Choroid plexus epithelial cell (primary cell): ENCODE data around the gene TNFAIP2.
A peak's percentile ranks its signal among the peaks of the same experiment; 100 is the strongest.

Source experiments
- DNase-seq: peaks from one replicate; pipeline ENCODE4 v3.0.0-alpha.2; 2010; ENCODE audit warnings: low read depth
- H3K4me3 ChIP-seq: 2 replicates; pipeline ENCODE4 v1.5.1; 2011; ENCODE audit warnings: low read depth, mild to moderate bottlenecking, control low read depth, low read length, moderate library complexity
- TF ChIP-seq, protein P1 (sequence below): conservative IDR thresholded peaks from 2 replicates; pipeline ENCODE4 v1.5.1; 2011; ENCODE audit warnings: low read depth, mild to moderate bottlenecking, control low read depth, inconsistent platforms, low read length, moderate library complexity

Gene TNFAIP2

DNA sequence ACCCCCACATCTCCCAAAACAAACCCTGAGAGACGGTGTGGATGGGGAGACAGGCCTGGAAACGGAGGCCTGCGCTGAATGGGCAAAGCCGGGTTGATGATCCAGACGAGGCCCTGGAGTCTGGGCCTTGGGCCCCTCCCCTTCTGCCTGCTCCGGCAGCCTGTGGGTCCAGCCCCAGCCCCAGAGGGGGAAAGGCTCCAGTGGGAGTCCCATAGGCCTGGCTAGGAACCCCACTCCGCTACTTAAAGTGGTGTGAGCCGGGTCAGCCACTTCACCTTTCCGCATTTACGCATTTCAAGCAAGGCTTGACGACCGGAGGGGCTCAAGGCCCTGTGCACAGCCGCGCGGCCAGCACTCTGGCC lies 695 bp upstream of the TNFAIP2 start:
- no peak overlapping the region for H3K4me3 ChIP-seq
- DNase-seq: no peak

DNA sequence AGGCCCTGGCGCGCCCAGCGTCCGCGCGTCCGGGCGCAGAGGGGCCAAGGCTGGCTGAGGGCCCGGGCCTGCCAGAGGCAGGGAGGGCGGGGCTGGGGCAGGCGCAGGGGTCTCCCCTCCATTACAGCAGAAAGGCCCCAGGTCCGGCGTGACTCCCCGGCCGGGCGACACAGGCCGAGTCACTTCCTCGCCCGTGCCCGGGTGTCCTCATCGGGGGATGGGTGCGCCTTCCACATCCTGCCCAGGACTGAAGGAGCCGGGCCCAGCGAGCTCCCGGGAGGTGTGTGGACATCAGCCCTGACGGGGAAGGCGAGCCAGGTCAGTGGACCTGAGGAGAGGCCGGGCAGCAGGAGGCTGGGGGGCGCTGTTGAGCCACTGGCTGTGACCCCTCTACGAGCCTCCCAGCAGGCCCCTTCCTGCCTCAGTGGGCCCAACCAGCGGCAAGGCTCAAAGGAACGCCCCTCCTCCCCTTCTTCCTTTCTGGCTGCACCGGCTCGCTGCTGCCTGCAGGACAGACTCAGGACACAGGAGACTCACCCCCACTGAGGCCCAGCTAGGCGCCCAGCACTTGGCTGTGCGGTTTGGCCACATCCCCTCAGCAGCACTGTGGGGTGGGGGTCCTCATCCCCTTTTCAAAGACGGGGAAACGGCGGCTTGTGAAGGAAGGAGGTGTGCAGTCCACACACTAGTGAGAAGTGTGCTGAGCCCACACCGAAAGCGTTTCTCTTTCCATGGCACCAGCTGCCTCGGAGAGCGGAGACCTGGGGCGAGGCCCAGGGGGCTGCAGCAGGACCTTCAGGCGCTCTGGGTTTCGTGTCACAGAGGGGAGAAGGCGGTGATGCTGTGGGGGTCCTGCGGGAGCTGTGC lies 606 bp downstream of the TNFAIP2 start:
- DNase-seq: peak; percentile 33
- TF ChIP-seq, protein P1, sequence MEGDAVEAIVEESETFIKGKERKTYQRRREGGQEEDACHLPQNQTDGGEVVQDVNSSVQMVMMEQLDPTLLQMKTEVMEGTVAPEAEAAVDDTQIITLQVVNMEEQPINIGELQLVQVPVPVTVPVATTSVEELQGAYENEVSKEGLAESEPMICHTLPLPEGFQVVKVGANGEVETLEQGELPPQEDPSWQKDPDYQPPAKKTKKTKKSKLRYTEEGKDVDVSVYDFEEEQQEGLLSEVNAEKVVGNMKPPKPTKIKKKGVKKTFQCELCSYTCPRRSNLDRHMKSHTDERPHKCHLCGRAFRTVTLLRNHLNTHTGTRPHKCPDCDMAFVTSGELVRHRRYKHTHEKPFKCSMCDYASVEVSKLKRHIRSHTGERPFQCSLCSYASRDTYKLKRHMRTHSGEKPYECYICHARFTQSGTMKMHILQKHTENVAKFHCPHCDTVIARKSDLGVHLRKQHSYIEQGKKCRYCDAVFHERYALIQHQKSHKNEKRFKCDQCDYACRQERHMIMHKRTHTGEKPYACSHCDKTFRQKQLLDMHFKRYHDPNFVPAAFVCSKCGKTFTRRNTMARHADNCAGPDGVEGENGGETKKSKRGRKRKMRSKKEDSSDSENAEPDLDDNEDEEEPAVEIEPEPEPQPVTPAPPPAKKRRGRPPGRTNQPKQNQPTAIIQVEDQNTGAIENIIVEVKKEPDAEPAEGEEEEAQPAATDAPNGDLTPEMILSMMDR: peak; percentile 45
- H3K4me3 ChIP-seq: peak overlapping the region; percentile 35

More for the DNA sequence above, 695 bp upstream of the TNFAIP2 start:
- TF ChIP-seq, protein P1: no peak

DNA sequence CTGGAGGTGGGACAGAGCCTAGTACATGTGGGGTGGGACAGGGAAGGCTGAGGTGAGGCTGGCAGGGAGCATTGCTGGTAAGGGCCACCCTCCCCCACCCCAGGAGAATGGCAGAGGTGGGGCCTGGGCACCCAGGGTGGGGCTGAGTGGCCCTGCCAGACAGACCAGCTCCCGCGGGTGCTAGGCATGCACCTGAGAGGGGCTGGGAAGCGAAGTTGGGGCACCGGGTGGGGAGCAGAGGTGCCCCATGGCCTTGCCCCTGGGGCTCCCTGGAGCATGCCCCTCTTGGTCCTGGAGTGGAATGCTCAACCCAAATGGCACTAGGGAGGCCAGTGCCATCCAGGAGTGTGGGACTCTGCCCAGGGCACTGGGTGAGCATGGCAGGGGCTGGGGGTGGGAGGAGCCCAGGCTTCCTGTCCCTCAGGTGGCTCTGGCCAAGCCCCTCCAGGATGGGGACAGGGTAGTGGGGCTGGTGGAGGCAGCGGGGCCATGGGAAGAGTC lies 1.3 kb downstream of the TNFAIP2 start:
- no peak for DNase-seq
- TF ChIP-seq, protein P1: no peak
- no peak overlapping the region for H3K4me3 ChIP-seq

DNA sequence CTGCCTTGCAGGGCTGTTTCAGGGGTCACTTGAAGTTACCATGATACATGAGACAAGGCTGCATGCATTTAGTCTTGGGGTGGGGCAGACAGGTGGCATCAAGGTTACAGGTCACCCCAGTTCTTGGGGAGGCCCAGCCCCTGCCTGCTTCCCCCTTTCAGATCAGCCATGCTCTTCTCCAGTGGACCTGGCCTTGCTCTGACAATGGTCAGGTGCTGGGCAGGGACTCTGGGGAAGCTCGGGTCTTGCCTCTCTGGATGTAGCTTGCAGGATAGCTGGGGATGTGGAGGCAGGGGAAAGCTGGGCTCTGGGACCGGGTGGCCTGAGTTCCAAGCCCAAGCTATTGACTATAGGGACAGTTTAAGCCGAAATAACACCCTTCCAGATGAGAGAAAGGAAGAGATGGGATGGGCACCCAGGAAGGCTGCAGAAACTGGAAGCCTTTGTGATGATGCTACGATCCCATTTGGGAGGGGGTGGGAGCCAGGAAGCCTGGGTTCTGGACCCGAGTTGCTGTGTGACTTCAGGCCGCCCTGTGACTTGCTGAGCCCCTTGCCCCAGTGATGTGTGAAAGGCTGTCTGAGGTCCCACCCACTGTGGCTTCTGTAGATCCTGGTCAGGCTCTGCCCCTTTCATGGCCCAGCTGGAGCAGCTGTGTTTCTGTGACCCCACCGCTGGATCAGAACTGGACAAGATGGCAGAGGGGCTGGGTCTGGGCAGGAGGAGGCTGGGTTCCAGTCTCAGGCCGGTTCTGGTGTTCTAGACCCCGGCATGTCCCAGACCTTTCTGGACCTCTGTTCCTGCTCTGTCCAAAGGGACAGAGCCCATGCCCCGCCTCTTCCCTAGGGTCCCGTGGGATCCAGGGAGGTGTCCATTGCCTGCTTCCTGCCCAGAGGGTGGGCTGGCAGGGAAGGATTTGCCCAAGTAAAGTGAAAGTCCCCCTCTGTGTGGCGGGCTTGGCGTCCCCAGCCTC lies 2.1 kb downstream of the TNFAIP2 start:
- no peak overlapping the region for H3K4me3 ChIP-seq
- TF ChIP-seq, protein P1: no peak

DNA sequence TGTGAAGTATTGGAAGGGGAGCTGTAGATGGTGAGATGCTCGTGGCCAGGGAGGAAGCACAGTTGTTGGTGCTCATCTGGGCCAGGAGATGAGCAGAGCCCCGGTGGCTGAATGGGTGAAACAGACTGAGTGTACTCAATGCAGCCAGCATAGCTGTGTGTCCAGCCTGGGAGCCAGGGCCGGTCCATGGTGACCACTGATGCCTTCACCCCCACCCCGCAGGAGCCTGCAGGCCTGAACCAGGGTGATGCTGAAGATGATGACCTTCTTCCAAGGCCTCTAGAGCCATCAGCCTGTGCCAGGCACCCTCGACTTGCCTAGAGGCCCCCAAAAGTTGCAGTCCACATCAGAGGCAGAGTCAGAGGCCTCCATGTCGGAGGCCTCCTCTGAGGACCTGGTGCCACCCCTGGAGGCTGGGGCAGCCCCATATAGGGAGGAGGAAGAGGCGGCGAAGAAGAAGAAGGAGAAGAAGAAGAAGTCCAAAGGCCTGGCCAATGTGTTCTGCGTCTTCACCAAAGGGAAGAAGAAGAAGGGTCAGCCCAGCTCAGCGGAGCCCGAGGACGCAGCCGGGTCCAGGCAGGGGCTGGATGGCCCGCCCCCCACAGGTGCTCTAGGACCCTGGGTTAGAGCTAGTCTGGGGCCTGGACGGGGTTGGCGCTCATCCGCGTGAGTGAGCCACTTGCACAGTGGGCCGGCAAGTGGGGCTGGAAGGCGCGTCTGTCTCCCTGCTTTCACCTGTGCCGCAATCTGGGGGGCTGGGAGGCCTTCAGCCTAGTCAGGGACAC lies 3.0 kb downstream of the TNFAIP2 start:
- no peak overlapping the region for H3K4me3 ChIP-seq
- no peak for DNase-seq
- TF ChIP-seq, protein P1: no peak

More for the DNA sequence above, 2.1 kb downstream of the TNFAIP2 start:
- DNase-seq: no peak

DNA sequence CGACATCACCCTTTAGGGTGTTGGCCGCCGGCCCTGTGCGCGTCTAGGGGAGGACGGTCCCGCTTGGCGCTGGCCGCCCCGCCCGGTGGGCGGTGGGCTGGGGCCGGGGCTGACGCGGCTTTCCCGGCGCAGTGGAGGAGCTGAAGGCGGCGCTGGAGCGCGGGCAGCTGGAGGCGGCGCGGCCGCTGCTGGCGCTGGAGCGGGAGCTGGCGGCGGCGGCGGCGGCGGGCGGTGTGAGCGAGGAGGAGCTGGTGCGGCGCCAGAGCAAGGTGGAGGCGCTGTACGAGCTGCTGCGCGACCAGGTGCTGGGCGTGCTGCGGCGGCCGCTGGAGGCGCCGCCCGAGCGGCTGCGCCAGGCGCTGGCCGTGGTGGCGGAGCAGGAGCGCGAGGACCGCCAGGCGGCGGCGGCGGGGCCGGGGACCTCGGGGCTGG lies 3.6 kb downstream of the TNFAIP2 start:
- no peak for DNase-seq
- H3K4me3 ChIP-seq: no peak overlapping the region
- TF ChIP-seq, protein P1: no peak
